B cell (primary cell): ENCODE data around the gene XAGE1B. TPM values are rescaled to one million over a fixed set of nuclear protein-coding genes. Genes with fewer than 3 reads are reported as not detected.
"Not testable (repeated sequence)": the region's sequence is repeated elsewhere in the genome, so short reads cannot be mapped to it uniquely, and the experiment has no call there.

ENCODE experiments used
- ATAC-seq: fragments of 200-7000 bp; cut with Tn5 transposase; one replicate; pipeline ENCODE4 v1.10.0; 2021; ENCODE audit warnings: low read depth, mild to moderate bottlenecking, moderate number of reproducible peaks, moderate library complexity
- CTCF ChIA-PET: fragments of 350-600 bp; sonication (Branson Sonifier 250); formaldehyde crosslinking; loops from one replicate; lab custom pipeline; 2021; ENCODE audit warnings: antibody characterized with exemption, inconsistent platforms; lab: Charles Lee
- POLR2A ChIA-PET: fragments of 350-600 bp; sonication (Branson Sonifier 250); formaldehyde crosslinking; loops from one replicate; lab custom pipeline; 2021; ENCODE audit warnings: antibody characterized with exemption; lab: Charles Lee
- DNase-seq: peaks from one replicate; pipeline ENCODE4 v3.0.0; 2013
- H2AFZ ChIP-seq: 2 replicates; pipeline ENCODE4 v1.6.1; 2012; ENCODE audit warnings: mild to moderate bottlenecking, low read depth, low read length; ENCODE audit not compliant: insufficient read depth, poor library complexity, severe bottlenecking
- H3K27ac ChIP-seq, 2 donors: 1 replicate in 1 of 2; 2 replicates in 1 of 2; pipeline ENCODE4 v1.5.1; 2012 to 2013; ENCODE audit warnings: low read length in 2 of 2, mild to moderate bottlenecking in 2 of 2, moderate library complexity in 1 of 2
- H3K27me3 ChIP-seq, 4 experiments: fragments of 200-600 bp in 1 of 4; sonication (generic) in 1 of 4; replicated peaks in 1 of 4; 1 replicate in 2 of 4; 2 replicates in 2 of 4; pipeline versions ENCODE4 v1.6.1 to v1.7.0; 2013 to 2016; ENCODE audit warnings: low read length in 3 of 4, mild to moderate bottlenecking in 2 of 4, mixed read lengths in 1 of 4, moderate library complexity in 1 of 4; ENCODE audit not compliant: insufficient read depth in 4 of 4, control insufficient read depth in 3 of 4; ENCODE audit errors: control extremely low read depth in 1 of 4
- H3K36me3 ChIP-seq, 2 experiments: replicated peaks in 1 of 2; 1 replicate in 1 of 2; 2 replicates in 1 of 2; pipeline versions ENCODE4 v1.6.1 to v1.7.1; 2013; ENCODE audit warnings: low read length in 1 of 2; ENCODE audit not compliant: insufficient read depth in 2 of 2, control insufficient read depth in 1 of 2; ENCODE audit errors: control extremely low read depth in 1 of 2, extremely low read depth in 1 of 2
- H3K4me1 ChIP-seq, 2 donors: fragments of 200-600 bp in 1 of 2; sonication (generic) in 1 of 2; 1 replicate in 1 of 2; 2 replicates in 1 of 2; pipeline versions ENCODE4 v1.5.1 to v1.6.1; 2013 to 2017; ENCODE audit warnings: low read length in 2 of 2; ENCODE audit not compliant: control insufficient read depth in 2 of 2, insufficient read depth in 2 of 2
- H3K4me2 ChIP-seq: replicated peaks from 2 replicates; pipeline ENCODE3; 2012; ENCODE audit warnings: mild to moderate bottlenecking, low read depth, low read length; ENCODE audit not compliant: poor library complexity, severe bottlenecking
- H3K4me3 ChIP-seq, 5 experiments: fragments of 200-600 bp in 1 of 5; sonication (generic) in 1 of 5; 1 replicate in 3 of 5; 2 replicates in 2 of 5; pipeline versions ENCODE4 v1.5.1 to v1.7.0; 2011 to 2016; ENCODE audit warnings: low read length in 4 of 5, mild to moderate bottlenecking in 4 of 5, low read depth in 2 of 5, control low read depth in 1 of 5, moderate library complexity in 1 of 5; ENCODE audit not compliant: insufficient read depth in 1 of 5; ENCODE audit errors: control extremely low read depth in 1 of 5, extremely low read depth in 1 of 5
- H3K79me2 ChIP-seq: fragments of 200-600 bp; sonication (generic); one replicate; pipeline ENCODE4 v1.6.0; 2016; ENCODE audit warnings: low read length; ENCODE audit not compliant: control insufficient read depth, insufficient read depth
- H3K9ac ChIP-seq: fragments of 200-600 bp; sonication (generic); 2 replicates; pipeline ENCODE4 v1.6.1; 2017; ENCODE audit warnings: mild to moderate bottlenecking, low read length, moderate library complexity
- H3K9me3 ChIP-seq, 3 donors: one replicate each; pipeline versions ENCODE4 v1.6.1 to v1.7.1; 2013; ENCODE audit warnings: low read length in 2 of 3; ENCODE audit not compliant: control insufficient read depth in 2 of 3, insufficient read depth in 1 of 3; ENCODE audit errors: control extremely low read depth in 1 of 3
- H4K20me1 ChIP-seq: 2 replicates; pipeline ENCODE4 v1.6.0; 2012; ENCODE audit warnings: mild to moderate bottlenecking, low read length; ENCODE audit not compliant: insufficient read depth, control insufficient read depth, poor library complexity, severe bottlenecking
- H3K27ac Mint-ChIP-seq: one replicate; pipeline ENCODE4 v1.8.0; 2021; ENCODE audit warnings: mixed read lengths
- H3K27me3 Mint-ChIP-seq: one replicate; pipeline ENCODE4 v1.8.0; 2021; ENCODE audit warnings: mixed read lengths
- H3K4me1 Mint-ChIP-seq: one replicate; pipeline ENCODE4 v1.8.0; 2021; ENCODE audit warnings: mixed read lengths
- H3K4me3 Mint-ChIP-seq: one replicate; pipeline ENCODE4 v1.8.0; 2021; ENCODE audit warnings: mixed read lengths
- H3K9me3 Mint-ChIP-seq: one replicate; pipeline ENCODE4 v1.8.0; 2022; ENCODE audit warnings: mixed read lengths; ENCODE audit not compliant: insufficient read depth
- WGBS: methylation state at CpG from one replicate; pipeline ENCODE4 v1.1.5; 2013; ENCODE audit warnings: missing lambda C conversion rate; ENCODE audit not compliant: insufficient coverage; 5-methylcytosine and 5-hydroxymethylcytosine counted together
- intact Hi-C: fragments of 100-400 bp; cut with micrococcal nuclease; formaldehyde crosslinking; loops from one replicate; pipeline ENCODE4 v1.10.0; 2022
- polyA plus RNA-seq: library from polyadenylated mRNA; depleted of rRNA; stranded (reverse); fragments of >200 nt; gene quantifications from 2 replicates; pipeline ENCODE4 v1.2.3, GENCODE V29; 2012
- total RNA-seq, 2 donors: library from RNA; stranded (reverse); fragments of 120-200 nt in 1 of 2; gene quantifications; 1 replicate in 1 of 2; 2 replicates in 1 of 2; pipeline versions ENCODE4 v1.2.3 to v1.2.4, GENCODE V29; 2013 to 2022

Gene XAGE1B
- total and polyA plus RNA-seq, 2 donors (not counting 1 experiment from before 2014, with no cell fraction given), result not detected

- H3K27ac Mint-ChIP-seq, H3K9me3 ChIP-seq, H3K36me3 ChIP-seq, H3K9me3 Mint-ChIP-seq, H3K4me2 ChIP-seq, H3K9ac ChIP-seq, POLR2A ChIA-PET, DNase-seq, ATAC-seq, H3K79me2 ChIP-seq, H3K4me1 Mint-ChIP-seq, H2AFZ ChIP-seq, H4K20me1 ChIP-seq, H3K27me3 ChIP-seq, H3K27me3 Mint-ChIP-seq, intact Hi-C loops, CTCF ChIA-PET, H3K4me1 ChIP-seq, H3K27ac ChIP-seq, H3K4me3 ChIP-seq, H3K4me3 Mint-ChIP-seq: not testable (repeated sequence)
- no CpG with 5 or more reads among the region's 5 CpGs for WGBS
These were observed 20.5 kb downstream of the XAGE1B start for GRCh38 chrX:52496419-52496772.

- H3K9me3 ChIP-seq, H3K9me3 Mint-ChIP-seq, DNase-seq, intact Hi-C loops, H3K79me2 ChIP-seq, H3K9ac ChIP-seq, CTCF ChIA-PET, H3K4me1 Mint-ChIP-seq, H3K27me3 ChIP-seq, H3K4me3 Mint-ChIP-seq, H3K4me2 ChIP-seq, H3K4me3 ChIP-seq, H2AFZ ChIP-seq, ATAC-seq, H3K36me3 ChIP-seq, H4K20me1 ChIP-seq, H3K27me3 Mint-ChIP-seq, H3K27ac ChIP-seq, H3K4me1 ChIP-seq, H3K27ac Mint-ChIP-seq, POLR2A ChIA-PET: not testable (repeated sequence)
- no CpG with 5 or more reads among the region's 41 CpGs for WGBS
These were observed 21.1 kb downstream of the XAGE1B start, which contains the start of gene XAGE1A for GRCh38 chrX:52495545-52496418. Gene XAGE1A (plus strand): TSS chrX:52495808. CDS start chrX:52497362, 1,554 bp downstream.

GRCh38 chrX:52471301-52471700 is 45.6 kb downstream of the XAGE1B start:
- H3K4me2 ChIP-seq, H3K36me3 ChIP-seq, H2AFZ ChIP-seq, intact Hi-C loops, H4K20me1 ChIP-seq, H3K27ac ChIP-seq, H3K4me3 ChIP-seq, H3K9me3 Mint-ChIP-seq, H3K27ac Mint-ChIP-seq, H3K4me1 Mint-ChIP-seq, DNase-seq, H3K4me1 ChIP-seq, ATAC-seq, CTCF ChIA-PET, H3K4me3 Mint-ChIP-seq, H3K79me2 ChIP-seq, POLR2A ChIA-PET, H3K27me3 ChIP-seq, H3K9me3 ChIP-seq, H3K27me3 Mint-ChIP-seq, H3K9ac ChIP-seq: not testable (repeated sequence)
- WGBS, result no CpG with 5 or more reads among the region's 1 CpG
